Gastrocnemius medialis (tissue), 4 donors: ENCODE measurements around the gene ZBTB8B. TPM values are rescaled to one million over a fixed set of nuclear protein-coding genes. Genes with fewer than 3 reads are reported as not detected.

Experiments
- ATAC-seq, 2 donors: fragments of 150-250 bp; one replicate each; pipeline ENCODE4 v1.9.1; 2016
- DNase-seq, 2 donors: peaks; one replicate each; pipeline ENCODE4 v3.0.0-alpha.2; 2019
- H3K27ac ChIP-seq, 4 donors: fragments of 200-600 bp; sonication (generic); 1 replicate in 1 of 4; 2 replicates in 3 of 4; pipeline ENCODE4 v1.5.1; 2016 to 2018; ENCODE audit warnings: mild to moderate bottlenecking in 2 of 4, moderate library complexity in 1 of 4
- H3K27me3 ChIP-seq, 3 donors: fragments of 200-600 bp; sonication (generic) in 2 of 3; 1 replicate in 1 of 3; 2 replicates in 2 of 3; pipeline versions ENCODE4 v1.5.1 to v1.6.0; 2016 to 2019; ENCODE audit warnings: mild to moderate bottlenecking in 1 of 3, moderate library complexity in 1 of 3
- H3K36me3 ChIP-seq, 2 donors: fragments of 200-600 bp; sonication (generic) in 1 of 2; one replicate each; pipeline ENCODE4 v1.5.1; 2017 to 2018
- H3K4me1 ChIP-seq, 2 donors: fragments of 200-600 bp; sonication (generic) in 1 of 2; one replicate each; pipeline ENCODE4 v1.5.1; 2016 to 2017; ENCODE audit warnings: mild to moderate bottlenecking in 2 of 2
- H3K4me3 ChIP-seq, 4 donors: fragments of 200-600 bp; sonication (generic) in 3 of 4; 1 replicate in 1 of 4; 2 replicates in 3 of 4; pipeline ENCODE4 v1.5.1; 2016 to 2019; ENCODE audit warnings: mild to moderate bottlenecking in 2 of 4
- H3K9me3 ChIP-seq, 3 donors: fragments of 200-600 bp; sonication (generic) in 2 of 3; 1 replicate in 1 of 3; 2 replicates in 2 of 3; pipeline ENCODE4 v1.5.1; 2016 to 2019
- POLR2A ChIP-seq, 2 donors: fragments of 450-650 bp; IDR thresholded peaks; one replicate each; pipeline ENCODE4 v1.6.1; 2017; ENCODE audit warnings: antibody characterized with exemption in 2 of 2, mild to moderate bottlenecking in 2 of 2, moderate library complexity in 2 of 2
- in situ Hi-C, 4 donors: fragments of 200-750 bp; cut with MboI; loops; one replicate each; pipeline versions ENCODE4 v1.15.0 to v1.8.0; 2017; ENCODE audit warnings: low sequenced_read_pairs in 4 of 4
- intact Hi-C: fragments of 100-400 bp; cut with DNase I; formaldehyde crosslinking; loops from one replicate; pipeline ENCODE4 v1.15.1; 2023; ENCODE audit warnings: low total_unique reads
- total RNA-seq, 4 donors: library from RNA; depleted of rRNA; stranded (reverse); fragments of >200 nt; gene quantifications; one replicate each; pipeline versions ENCODE4 v1.1.0 to v1.2.3, GENCODE V29; 2016
- TF ChIP-seq, protein P1 (sequence below), 5 experiments: fragments of 450-650 bp in 3 of 5; fragments of 200-600 bp in 2 of 5; sonication (generic) in 2 of 5; IDR thresholded peaks in 4 of 5; conservative IDR thresholded peaks in 1 of 5; 1 replicate in 4 of 5; 2 replicates in 1 of 5; pipeline ENCODE4 v1.5.1; 2016 to 2019; ENCODE audit warnings: antibody characterized with exemption in 5 of 5, mild to moderate bottlenecking in 3 of 5, moderate library complexity in 3 of 5

ZBTB8B gene
- total RNA-seq, 4 donors from 2014 or later: not detected

DNA sequence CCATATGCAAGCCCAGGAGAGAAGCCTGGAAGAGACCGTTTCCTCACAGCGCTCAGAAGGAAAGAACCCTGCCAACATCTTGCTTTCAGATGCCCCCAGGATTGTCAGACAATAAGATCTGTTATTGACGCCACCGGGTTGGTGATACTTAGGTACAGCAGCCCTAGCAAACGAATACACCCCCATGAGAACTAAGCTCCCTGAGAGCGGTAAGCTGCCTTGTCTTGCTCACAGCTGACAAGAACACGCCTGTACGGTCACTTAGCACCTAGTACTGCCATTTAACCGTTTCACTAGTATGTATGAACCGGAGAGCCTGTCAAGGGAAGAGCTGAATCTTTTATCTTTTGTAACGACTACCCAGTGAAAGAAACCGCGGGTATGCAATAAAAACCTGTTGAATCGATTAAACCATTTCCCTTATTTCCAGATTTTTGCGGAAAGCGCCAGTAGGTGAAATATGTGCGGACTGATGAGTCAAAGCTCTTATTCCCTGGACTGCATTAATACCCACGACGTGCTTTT is 619 bp upstream of the ZBTB8B start:
- in situ Hi-C loops: no loop called here

DNA sequence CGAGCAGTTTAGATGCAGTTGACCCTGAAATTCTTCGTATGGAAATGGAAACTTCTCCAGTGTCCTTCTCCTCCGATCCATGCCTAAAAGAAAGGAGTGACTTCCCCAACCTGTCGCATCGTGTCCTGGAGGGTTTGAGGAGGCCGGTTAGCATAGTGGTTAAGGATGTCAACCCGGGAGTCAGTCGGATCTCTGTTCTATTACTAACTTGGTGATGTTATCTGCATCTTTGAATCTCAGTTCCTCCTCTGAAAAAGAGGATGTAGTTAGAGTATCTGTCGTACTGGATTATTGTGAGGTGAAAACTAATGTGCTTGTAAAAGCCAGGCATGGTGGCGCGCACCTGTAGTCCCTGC is 684 bp downstream of the ZBTB8B start:
- peaks cover 13 to 15% of the 10 kb centered on the region in 2 donors for H3K4me1 ChIP-seq
- no peak overlapping the region for H3K27ac ChIP-seq
- ATAC-seq (no peak), DNase-seq (no peak)
- peak overlapping the region in 3 of 4 donors; percentile 54 to 69 (median 56) for H3K4me3 ChIP-seq
- no peak for TF ChIP-seq POLR2A (IDR thresholded peaks at IDR 0.05)
- TF ChIP-seq, protein P1, sequence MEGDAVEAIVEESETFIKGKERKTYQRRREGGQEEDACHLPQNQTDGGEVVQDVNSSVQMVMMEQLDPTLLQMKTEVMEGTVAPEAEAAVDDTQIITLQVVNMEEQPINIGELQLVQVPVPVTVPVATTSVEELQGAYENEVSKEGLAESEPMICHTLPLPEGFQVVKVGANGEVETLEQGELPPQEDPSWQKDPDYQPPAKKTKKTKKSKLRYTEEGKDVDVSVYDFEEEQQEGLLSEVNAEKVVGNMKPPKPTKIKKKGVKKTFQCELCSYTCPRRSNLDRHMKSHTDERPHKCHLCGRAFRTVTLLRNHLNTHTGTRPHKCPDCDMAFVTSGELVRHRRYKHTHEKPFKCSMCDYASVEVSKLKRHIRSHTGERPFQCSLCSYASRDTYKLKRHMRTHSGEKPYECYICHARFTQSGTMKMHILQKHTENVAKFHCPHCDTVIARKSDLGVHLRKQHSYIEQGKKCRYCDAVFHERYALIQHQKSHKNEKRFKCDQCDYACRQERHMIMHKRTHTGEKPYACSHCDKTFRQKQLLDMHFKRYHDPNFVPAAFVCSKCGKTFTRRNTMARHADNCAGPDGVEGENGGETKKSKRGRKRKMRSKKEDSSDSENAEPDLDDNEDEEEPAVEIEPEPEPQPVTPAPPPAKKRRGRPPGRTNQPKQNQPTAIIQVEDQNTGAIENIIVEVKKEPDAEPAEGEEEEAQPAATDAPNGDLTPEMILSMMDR (IDR thresholded peaks at IDR 0.05 in 4 of 5, conservative IDR thresholded peaks at IDR 0.05 in 1 of 5): no peak
- H3K9me3 ChIP-seq: no peaks in the 10 kb centered on the region
- intact Hi-C loops: no loop called here
- H3K36me3 ChIP-seq: no peaks in the 10 kb centered on the region
- H3K27me3 ChIP-seq: peaks cover 36 to 41% (median 38%) of the 10 kb centered on the region in 3 donors
- in situ Hi-C loops: no loop called here

More for the DNA sequence above, 619 bp upstream of the ZBTB8B start:
- intact Hi-C loops: no loop called here
- H3K27me3 ChIP-seq: peaks cover 36 to 41% (median 39%) of the 10 kb centered on the region in 3 donors
- H3K9me3 ChIP-seq: no peaks in the 10 kb centered on the region
- no peak overlapping the region for H3K27ac ChIP-seq
- no peaks in the 10 kb centered on the region for H3K36me3 ChIP-seq
- peak overlapping the region; percentile 47 to 69 (median 55) for H3K4me3 ChIP-seq
- peaks cover 13 to 15% of the 10 kb centered on the region in 2 donors for H3K4me1 ChIP-seq
- DNase-seq (no peak), ATAC-seq (peak in 1 of 2 donors; percentile 53)
- TF ChIP-seq, protein P1 (IDR thresholded peaks at IDR 0.05 in 4 of 5, conservative IDR thresholded peaks at IDR 0.05 in 1 of 5): no peak
- no peak for TF ChIP-seq POLR2A (IDR thresholded peaks at IDR 0.05)

DNA sequence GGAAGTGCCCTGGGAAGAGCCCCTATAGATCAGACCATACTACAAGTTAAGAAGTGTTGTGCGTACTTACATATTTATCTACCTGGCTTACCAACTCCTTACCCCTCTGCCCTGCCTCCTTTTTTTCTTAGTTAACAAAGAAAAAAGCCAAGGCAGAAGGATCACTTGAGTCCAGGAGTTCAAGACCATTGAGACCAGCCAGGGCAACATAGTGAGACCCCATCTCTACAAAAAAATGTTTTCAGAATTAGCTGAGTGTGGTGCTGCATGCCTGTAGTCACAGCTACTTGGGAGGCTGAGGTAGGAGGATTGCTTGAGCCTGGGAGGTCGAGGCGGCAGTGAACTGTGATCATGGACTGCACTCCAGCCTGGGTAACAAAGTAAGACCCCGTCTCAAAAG is 1.9 kb downstream of the ZBTB8B start:
- H3K36me3 ChIP-seq: no peaks in the 10 kb centered on the region
- H3K4me1 ChIP-seq: peaks cover 13 to 15% of the 10 kb centered on the region in 2 donors
- peaks cover 41 to 44% (median 44%) of the 10 kb centered on the region in 3 donors for H3K27me3 ChIP-seq
- no peak for TF ChIP-seq POLR2A (IDR thresholded peaks at IDR 0.05)
- TF ChIP-seq, protein P1 (IDR thresholded peaks at IDR 0.05 in 4 of 5, conservative IDR thresholded peaks at IDR 0.05 in 1 of 5): no peak
- H3K4me3 ChIP-seq: no peak overlapping the region
- DNase-seq (no peak), ATAC-seq (no peak)
- intact Hi-C loops (no loop called here), in situ Hi-C loops (no loop called here)
- no peak overlapping the region for H3K27ac ChIP-seq
- no peaks in the 10 kb centered on the region for H3K9me3 ChIP-seq

DNA sequence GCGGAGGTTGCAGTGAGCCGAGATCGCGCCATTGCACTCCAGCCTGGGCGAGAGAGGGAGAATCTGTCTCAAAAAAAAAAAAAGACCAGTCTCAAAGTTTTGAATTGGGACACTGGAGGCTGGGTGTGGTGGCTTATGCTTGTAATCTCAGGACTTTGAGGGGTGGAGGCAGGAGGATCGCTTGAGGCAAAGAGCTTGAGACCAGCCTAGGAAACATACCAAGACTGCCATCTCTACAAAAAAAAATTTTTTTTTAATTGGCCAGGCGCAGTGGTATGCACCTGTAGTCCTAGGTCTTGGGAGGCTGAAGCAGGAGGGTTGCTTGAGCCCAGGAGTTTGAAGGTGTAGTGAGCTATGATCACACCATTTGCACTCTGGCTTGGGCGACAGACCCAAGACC is 3.9 kb downstream of the ZBTB8B start:
- in situ Hi-C loops: no loop called here
- H3K27me3 ChIP-seq: peaks cover 39 to 48% (median 44%) of the 10 kb centered on the region in 3 donors
- no peak for ATAC-seq
- no peak overlapping the region for H3K4me3 ChIP-seq
- peaks cover 13 to 15% of the 10 kb centered on the region in 2 donors for H3K4me1 ChIP-seq
- DNase-seq: no peak
- H3K9me3 ChIP-seq: no peaks in the 10 kb centered on the region
- no peaks in the 10 kb centered on the region for H3K36me3 ChIP-seq
- TF ChIP-seq POLR2A (IDR thresholded peaks at IDR 0.05): no peak
- TF ChIP-seq, protein P1 (IDR thresholded peaks at IDR 0.05 in 4 of 5, conservative IDR thresholded peaks at IDR 0.05 in 1 of 5): no peak
- intact Hi-C loops: no loop called here
- no peak overlapping the region for H3K27ac ChIP-seq

DNA sequence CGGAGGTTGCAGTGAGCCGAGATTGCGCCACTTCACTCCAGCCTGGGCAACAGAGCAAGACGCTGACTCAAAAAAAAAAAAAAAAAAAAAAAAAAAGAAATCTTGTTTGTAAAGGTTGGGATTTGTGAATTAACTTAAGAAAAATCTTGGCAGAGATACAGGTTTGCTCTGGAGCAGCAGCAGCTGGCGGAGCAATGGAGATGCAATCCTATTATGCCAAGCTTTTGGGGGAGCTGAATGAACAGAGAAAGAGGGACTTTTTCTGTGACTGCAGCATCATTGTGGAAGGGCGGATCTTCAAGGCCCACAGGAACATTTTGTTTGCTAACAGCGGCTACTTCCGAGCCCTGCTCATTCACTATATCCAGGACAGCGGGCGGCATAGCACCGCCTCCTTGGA is 5.6 kb downstream of the ZBTB8B start:
- Histone ChIP-seq H3K27me3 (peaks cover 31 to 35% (median 34%) of the 10 kb centered on the region in 3 donors), H3K4me1 (peaks cover under 1 to 2% of the 10 kb centered on the region in 2 donors), H3K4me3 (no peak overlapping the region), H3K27ac (no peak overlapping the region), H3K9me3 (no peaks in the 10 kb centered on the region), H3K36me3 (no peaks in the 10 kb centered on the region)
- DNase-seq (no peak), ATAC-seq (no peak)
- in situ Hi-C loops: no loop called here
- intact Hi-C loops: no loop called here
- TF ChIP-seq POLR2A (IDR thresholded peaks at IDR 0.05): no peak
- TF ChIP-seq, protein P1 (IDR thresholded peaks at IDR 0.05 in 4 of 5, conservative IDR thresholded peaks at IDR 0.05 in 1 of 5): no peak
